Right lobe of liver (tissue), 6 donors: Measurements from ENCODE around the gene EBPL. TPM values are rescaled to one million over a fixed set of nuclear protein-coding genes. Genes with fewer than 3 reads are reported as not detected.

Experiments used
- ATAC-seq, 4 donors: fragments of 200-7000 bp; cut with Tn5 transposase; one replicate each; pipeline ENCODE4 v1.9.1; 2020; ENCODE audit warnings: mild to moderate bottlenecking in 4 of 4, moderate library complexity in 4 of 4
- DNase-seq, 3 donors: peaks; one replicate each; pipeline ENCODE4 v3.0.0-alpha.2; 2020
- H3K27ac ChIP-seq, 3 donors: fragments of 200-600 bp; one replicate each; pipeline ENCODE4 v1.8.0; 2022
- H3K27me3 ChIP-seq, 2 donors: fragments of 200-600 bp; one replicate each; pipeline ENCODE4 v1.8.0; 2022
- H3K36me3 ChIP-seq, 4 donors: fragments of 200-600 bp; sonication (generic) in 1 of 4; one replicate each; pipeline versions ENCODE4 v1.5.1 to v1.8.0; 2017 to 2022; ENCODE audit warnings: control low read depth in 1 of 4
- H3K4me1 ChIP-seq, 4 donors: fragments of 200-600 bp; sonication (generic) in 1 of 4; one replicate each; pipeline versions ENCODE4 v1.5.1 to v1.8.0; 2017 to 2022; ENCODE audit warnings: control low read depth in 1 of 4
- H3K4me3 ChIP-seq, 3 donors: fragments of 200-600 bp; one replicate each; pipeline ENCODE4 v1.8.0; 2022
- H3K9me3 ChIP-seq, 4 donors: fragments of 200-600 bp; sonication (generic) in 1 of 4; one replicate each; pipeline versions ENCODE4 v1.5.1 to v1.8.0; 2017 to 2022; ENCODE audit warnings: control low read depth in 1 of 4
- CTCF ChIP-seq, 4 donors: fragments of 200-600 bp in 3 of 4; fragments of 450-650 bp in 1 of 4; IDR thresholded peaks; one replicate each; pipeline versions ENCODE4 v1.5.1 to v1.8.0; 2016 to 2022; ENCODE audit warnings: antibody characterized with exemption in 4 of 4, mild to moderate bottlenecking in 2 of 4
- POLR2A ChIP-seq: fragments of 450-650 bp; IDR thresholded peaks from one replicate; pipeline ENCODE4 v1.6.1; 2017; ENCODE audit warnings: antibody characterized with exemption, mild to moderate bottlenecking
- WGBS: methylation state at CpG from one replicate; pipeline ENCODE4 v1.1.6; 2018; ENCODE audit warnings: low coverage, low lambda C conversion rate; ENCODE audit not compliant: insufficient coverage; ENCODE audit errors: missing lambda C conversion rate; 5-methylcytosine and 5-hydroxymethylcytosine counted together
- intact Hi-C, 2 donors: fragments of 100-400 bp; cut with DNase I; formaldehyde crosslinking; loops; one replicate each; pipeline versions ENCODE4 v1.11.2 to v1.14.1; 2022
- total RNA-seq, 6 experiments: library from RNA; depleted of rRNA in 2 of 6; stranded (reverse); fragments of >200 nt in 2 of 6; fragmentation: NEBNext Ultra II Directional in 3 of 6; extraction: Animal tissue kit (Norgen Biotek cat#: 25700) in 3 of 6; gene quantifications; one replicate each; pipeline versions ENCODE4 v1.1.0 to v1.2.4, GENCODE V29; 2016 to 2023
- donor health status: DM: no; HTN: yes; CAD: no.
- donor health status: DM: no; HTN: no; CAD: no.
- donor health status: DM: no; HTN: no; CAD: no.
- donor health status: DM: no; HTN: yes; CAD: no.
- donor health status: DM: no; HTN: yes; CAD: no.

Gene EBPL
- total RNA-seq, 6 experiments from 2014 or later, result 45.1 to 95.2 (median 55.4) TPM

- no peak for TF ChIP-seq CTCF (IDR thresholded peaks at IDR 0.05)
- no peak for TF ChIP-seq POLR2A
- Histone ChIP-seq H3K4me3 (no peak overlapping the region), H3K4me1 (no peaks in the 10 kb centered on the region), H3K27ac (no peak overlapping the region), H3K36me3 (peaks cover 0 to 27% (median 8%) of the 10 kb centered on the region in 4 donors), H3K9me3 (no peaks in the 10 kb centered on the region), H3K27me3 (no peaks in the 10 kb centered on the region)
- intact Hi-C loops, result no loop called here
- no peak for ATAC-seq
- no peak for DNase-seq
Measured at GRCh38 chr13:49701491-49701890, 10.2 kb upstream of the EBPL start.

- TF ChIP-seq CTCF (IDR thresholded peaks at IDR 0.05) (no peak), POLR2A (no peak)
- Histone ChIP-seq H3K4me1 (no peaks in the 10 kb centered on the region), H3K9me3 (no peaks in the 10 kb centered on the region), H3K27ac (no peak overlapping the region), H3K4me3 (no peak overlapping the region), H3K36me3 (peaks cover 0 to 13% (median 5%) of the 10 kb centered on the region in 4 donors), H3K27me3 (no peaks in the 10 kb centered on the region)
- ATAC-seq, result no peak
- no peak for DNase-seq
- intact Hi-C loops, result no loop called here
- 100% methylated on average over 3 of the region's 3 CpGs for WGBS
Measured at GRCh38 chr13:49697468-49697867, 6.2 kb upstream of the EBPL start.

GRCh38 chr13:49694446-49694845 is 3.2 kb upstream of the EBPL start:
- TF ChIP-seq CTCF (IDR thresholded peaks at IDR 0.05) (no peak), POLR2A (no peak)
- ATAC-seq (no peak), DNase-seq (no peak)
- 64% methylated on average over 1 of the region's 1 CpG for WGBS
- Histone ChIP-seq H3K9me3 (no peaks in the 10 kb centered on the region), H3K36me3 (no peaks in the 10 kb centered on the region), H3K27me3 (no peaks in the 10 kb centered on the region), H3K4me1 (peaks cover 0 to 4% (median under 1%) of the 10 kb centered on the region in 4 donors), H3K4me3 (no peak overlapping the region), H3K27ac (no peak overlapping the region)
- intact Hi-C loops, result no loop called here

- DNase-seq (no peak), ATAC-seq (no peak)
- Histone ChIP-seq H3K9me3 (no peaks in the 10 kb centered on the region), H3K36me3 (no peaks in the 10 kb centered on the region), H3K27ac (no peak overlapping the region), H3K4me3 (no peak overlapping the region), H3K27me3 (no peaks in the 10 kb centered on the region), H3K4me1 (peaks cover 0 to 10% (median 3%) of the 10 kb centered on the region in 4 donors)
- WGBS, result 93% methylated on average over 2 of the region's 3 CpGs
- TF ChIP-seq POLR2A (no peak), CTCF (IDR thresholded peaks at IDR 0.05) (no peak)
- intact Hi-C loops, result no loop called here
Measured at GRCh38 chr13:49693877-49694276, 2.6 kb upstream of the EBPL start.

- ATAC-seq, result no peak
- H3K4me1 ChIP-seq, result peaks cover 0 to 10% (median 3%) of the 10 kb centered on the region in 4 donors
- H3K4me3 ChIP-seq, result no peak overlapping the region
- DNase-seq, result no peak
- H3K36me3 ChIP-seq, result no peaks in the 10 kb centered on the region
- no peaks in the 10 kb centered on the region for H3K9me3 ChIP-seq
- TF ChIP-seq POLR2A, result no peak
- no peak for TF ChIP-seq CTCF (IDR thresholded peaks at IDR 0.05)
- 68% methylated on average over 4 of the region's 4 CpGs for WGBS
- no peaks in the 10 kb centered on the region for H3K27me3 ChIP-seq
- no peak overlapping the region for H3K27ac ChIP-seq
- intact Hi-C loops, result no loop called here
Measured at GRCh38 chr13:49693191-49693733, 2.0 kb upstream of the EBPL start.
